GM18951 (cell line): Measurements from ENCODE around the gene SRGAP1.
"Not testable (repeated sequence)": the region's sequence is repeated elsewhere in the genome, so short reads cannot be mapped to it uniquely, and the experiment has no call there.

ENCODE experiments used
- POLR2A ChIP-seq: IDR thresholded peaks from 4 replicates; pipeline ENCODE4 v1.6.1; 2011; ENCODE audit warnings: mild to moderate bottlenecking; ENCODE audit not compliant: insufficient read length, insufficient read depth; ENCODE audit errors: extremely low read depth
- in situ Hi-C: fragments of 300-500 bp; cut with MboI; formaldehyde crosslinking; loops from one replicate; pipeline ENCODE4 v1.12.0; 2022; ENCODE audit warnings: low sequenced_read_pairs, mixed read lengths, inconsistent platforms; ENCODE audit not compliant: unreplicated experiment

Gene SRGAP1

DNA sequence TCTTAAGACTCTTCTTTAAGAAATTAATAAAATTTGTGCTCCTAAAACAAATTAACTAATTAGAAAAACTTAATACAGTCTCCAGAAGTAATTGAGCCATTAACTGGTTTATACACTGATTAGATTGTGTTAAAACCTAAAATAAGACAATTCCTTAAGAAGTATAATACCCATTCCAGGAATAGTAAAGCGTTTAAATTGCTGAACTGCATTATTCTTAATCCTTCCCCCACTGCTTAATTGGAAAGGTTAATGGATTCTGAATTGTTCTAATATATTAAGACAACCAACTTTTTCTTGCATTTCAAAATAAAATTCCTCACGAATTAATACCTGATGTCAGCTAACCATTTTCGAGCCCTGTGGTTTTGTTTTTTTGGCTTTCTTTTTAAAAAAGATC lies 249.2 kb downstream of the SRGAP1 start:
- no peak for TF ChIP-seq POLR2A
- in situ Hi-C loops = no loop called here

DNA sequence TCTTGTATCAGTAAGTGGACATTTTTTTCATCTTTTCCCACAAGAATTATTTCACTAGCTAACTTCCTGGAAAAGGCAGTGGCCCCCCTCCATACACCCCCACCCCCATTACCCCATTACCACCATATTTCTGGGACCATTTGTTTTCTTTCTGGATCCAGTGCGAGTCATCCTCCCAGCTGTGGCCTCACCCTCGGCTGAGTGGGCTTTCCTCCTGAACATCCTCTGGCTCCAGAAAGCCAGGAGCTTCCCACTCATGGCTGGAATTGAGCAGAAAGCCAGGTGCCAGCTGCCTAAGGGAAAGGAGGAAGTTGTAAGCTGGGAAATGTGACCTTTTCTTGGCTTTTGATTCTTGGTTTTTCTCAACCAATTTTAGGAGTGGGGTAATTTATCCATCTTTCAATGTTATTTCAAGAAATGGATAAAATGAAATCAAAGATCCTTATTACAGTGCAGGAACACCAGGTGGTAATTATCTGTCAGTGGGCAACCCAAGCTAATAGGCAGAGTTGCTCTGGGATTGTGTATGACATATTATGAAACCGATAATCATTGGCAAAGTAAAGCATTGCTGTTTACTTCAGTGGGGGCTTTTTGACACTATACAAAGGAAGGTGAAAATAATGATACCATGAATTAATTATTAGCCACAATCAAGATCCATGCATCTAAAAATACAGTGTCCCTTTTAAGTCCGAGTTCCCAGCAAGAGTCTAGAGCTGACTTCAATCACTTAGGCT lies 253.0 kb downstream of the SRGAP1 start:
- in situ Hi-C loops = no loop called here
- TF ChIP-seq POLR2A = no peak

DNA sequence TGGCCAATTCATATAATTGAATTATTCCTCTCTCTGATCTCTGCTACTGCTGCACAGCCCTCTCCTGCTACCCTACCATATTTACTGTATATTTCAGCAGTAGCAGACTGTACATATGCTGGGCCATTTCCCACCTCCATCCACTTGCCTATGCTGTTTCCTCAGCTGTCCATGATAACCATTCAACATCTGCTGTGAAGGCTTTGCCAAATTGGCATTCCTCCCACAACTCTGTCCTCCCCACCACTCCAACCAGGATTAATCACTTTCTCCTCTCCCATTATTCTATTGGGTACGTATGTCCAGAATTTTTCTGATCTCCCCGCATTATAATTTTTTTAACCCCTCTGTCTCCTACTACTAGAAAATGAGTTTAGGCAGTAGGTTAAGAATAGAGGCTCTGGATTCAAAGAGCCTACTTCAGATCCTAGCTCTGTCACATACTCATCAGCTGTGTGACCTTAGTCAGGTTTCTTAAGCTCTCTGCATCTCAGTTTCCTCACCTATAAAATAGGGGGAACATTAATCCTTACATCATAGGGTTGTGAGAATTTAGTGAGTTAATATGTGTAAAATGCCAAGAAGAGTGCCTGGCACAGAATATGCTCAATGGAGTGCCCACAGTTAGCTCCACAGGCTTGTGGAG lies 254.3 kb downstream of the SRGAP1 start:
- TF ChIP-seq POLR2A = no peak
- in situ Hi-C loops = no loop called here

DNA sequence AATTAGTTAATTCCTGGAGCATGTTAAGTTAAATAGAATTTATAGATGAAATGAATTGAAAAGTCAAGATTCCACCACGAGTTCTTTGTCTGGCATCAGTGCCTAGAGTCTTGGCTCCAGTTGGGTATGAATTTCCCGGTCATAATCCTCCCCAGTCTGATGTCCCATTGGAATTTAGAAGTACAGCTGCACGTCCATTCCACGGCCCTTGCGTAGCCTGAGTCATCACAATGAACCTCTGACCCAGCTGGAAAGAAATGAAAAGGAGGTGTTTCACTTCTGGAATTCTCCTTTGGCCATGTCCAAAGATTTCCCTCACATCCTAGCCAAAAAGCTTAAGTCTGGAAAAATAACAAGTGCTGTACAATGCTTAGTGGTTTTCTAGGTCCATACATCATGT lies 254.9 kb downstream of the SRGAP1 start:
- no peak for TF ChIP-seq POLR2A
- in situ Hi-C loops = no loop called here

DNA sequence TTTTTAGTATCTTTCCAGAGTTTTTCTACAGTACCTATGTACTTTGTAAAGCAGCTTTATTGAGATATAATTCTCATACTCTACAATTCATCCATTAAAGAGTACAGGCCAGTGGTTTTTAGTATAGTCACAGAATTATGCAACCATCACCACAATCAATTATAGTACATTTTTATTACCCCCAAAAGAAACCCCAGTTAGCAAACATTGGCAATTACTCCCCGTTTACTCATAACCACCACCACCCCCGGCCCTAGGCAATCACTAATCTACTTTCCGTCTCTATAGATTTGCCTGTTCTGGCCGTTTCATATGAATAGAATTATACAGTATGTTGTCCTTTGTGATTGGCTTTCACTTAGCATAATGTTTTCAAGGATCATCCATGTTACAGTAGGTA lies 257.8 kb downstream of the SRGAP1 start:
- in situ Hi-C loops = no loop called here

DNA sequence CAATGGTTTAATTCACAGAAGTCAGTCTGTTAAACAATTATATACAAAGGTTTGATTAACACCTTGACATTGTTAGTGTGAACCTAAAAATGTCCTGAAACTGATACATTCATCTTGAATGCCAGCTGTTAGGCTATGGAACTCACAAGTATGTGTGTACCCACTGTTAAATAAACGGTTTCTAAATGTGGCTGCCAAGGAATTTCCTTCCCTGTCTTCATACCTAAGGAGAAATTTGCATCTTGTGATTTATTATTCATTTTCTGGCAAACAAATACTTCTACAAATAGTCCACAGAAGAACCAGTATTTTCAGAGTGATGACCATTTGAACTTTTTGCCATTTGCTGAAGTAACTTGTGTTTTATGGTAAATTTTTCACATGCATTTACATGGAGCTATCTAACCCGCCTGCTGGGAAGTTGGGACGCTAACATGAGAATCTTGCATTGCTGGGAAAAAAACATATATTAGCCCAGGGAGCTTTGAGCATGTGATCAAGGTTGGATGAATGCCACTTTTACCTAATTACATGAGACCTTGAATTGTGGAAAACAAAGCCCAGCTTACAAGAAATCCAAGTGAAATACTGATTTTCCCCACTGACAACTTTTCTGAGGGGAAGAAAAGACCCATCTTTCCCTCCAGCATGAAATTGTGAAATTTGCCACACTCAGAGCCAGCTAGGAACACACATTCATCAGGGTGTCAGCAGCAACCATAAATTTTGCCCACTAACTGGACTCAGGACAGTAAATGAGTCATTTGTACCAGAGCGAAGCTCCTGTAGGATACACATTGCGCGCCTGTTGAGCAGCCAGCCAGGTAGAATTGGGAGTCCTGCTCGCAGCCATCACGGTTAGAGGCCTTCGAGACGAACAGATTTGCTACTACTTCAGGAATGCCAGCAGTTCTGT lies 259.6 kb downstream of the SRGAP1 start:
- in situ Hi-C loops = no loop called here
- no peak for TF ChIP-seq POLR2A

More for the DNA sequence above, 257.8 kb downstream of the SRGAP1 start:
- no peak for TF ChIP-seq POLR2A

DNA sequence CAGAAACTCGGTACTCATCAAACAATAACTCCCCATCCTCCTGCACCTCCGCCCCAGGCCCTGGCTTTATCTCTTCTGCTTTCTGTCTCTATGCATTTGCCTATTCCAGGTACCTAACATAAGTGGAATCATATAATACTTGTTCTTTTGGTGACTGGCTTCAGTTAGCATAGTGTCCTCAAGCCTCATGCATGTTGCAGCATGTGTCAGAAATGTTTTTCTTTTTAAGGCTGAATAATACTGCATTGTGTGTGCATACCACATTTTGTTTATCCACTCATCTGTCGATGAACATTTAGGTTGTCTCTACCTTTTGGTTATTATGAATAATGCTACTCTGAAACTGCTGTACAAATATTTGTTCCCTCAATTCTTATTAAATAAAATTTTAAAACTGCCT lies 260.5 kb downstream of the SRGAP1 start:
- in situ Hi-C loops = no loop called here
- TF ChIP-seq POLR2A = no peak

DNA sequence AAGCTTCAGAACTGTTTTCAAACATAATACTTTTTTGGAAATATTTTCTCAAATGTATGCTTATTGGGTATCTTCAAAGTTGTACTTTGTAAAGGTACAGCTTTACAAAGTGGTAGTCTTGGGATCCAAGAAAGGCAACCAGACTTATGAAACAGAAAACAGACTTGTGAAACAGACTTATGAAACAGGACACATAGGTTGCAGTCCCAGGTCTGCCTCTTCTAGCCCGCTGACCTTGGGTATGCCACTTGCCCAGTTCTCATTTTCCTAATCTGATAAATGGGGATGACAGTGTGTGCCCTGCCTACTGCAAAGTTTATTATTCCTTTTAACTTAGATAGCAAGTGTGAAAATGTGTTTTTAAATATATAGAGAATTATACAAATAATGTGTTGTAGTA lies 263.3 kb downstream of the SRGAP1 start:
- TF ChIP-seq POLR2A = no peak
- in situ Hi-C loops = no loop called here

DNA sequence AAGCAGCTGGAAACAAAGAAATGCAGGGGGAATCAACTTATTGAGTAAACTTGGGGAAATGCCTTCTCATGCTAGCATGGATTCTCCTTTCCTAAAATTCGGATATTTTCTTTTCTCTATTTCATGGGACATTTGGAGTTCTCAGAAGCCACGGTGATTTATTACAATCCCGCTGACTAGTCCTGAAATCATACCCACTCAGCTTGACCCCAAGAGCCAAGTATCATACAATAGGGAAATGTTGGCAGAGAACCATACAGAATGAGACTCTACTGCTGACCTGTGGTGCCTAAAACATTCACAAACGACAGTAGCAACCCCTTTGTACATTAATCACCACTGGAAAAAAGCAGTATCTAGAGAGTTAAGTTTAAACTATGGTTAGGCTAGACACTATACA lies 265.2 kb downstream of the SRGAP1 start:
- in situ Hi-C loops = no loop called here
- no peak for TF ChIP-seq POLR2A

DNA sequence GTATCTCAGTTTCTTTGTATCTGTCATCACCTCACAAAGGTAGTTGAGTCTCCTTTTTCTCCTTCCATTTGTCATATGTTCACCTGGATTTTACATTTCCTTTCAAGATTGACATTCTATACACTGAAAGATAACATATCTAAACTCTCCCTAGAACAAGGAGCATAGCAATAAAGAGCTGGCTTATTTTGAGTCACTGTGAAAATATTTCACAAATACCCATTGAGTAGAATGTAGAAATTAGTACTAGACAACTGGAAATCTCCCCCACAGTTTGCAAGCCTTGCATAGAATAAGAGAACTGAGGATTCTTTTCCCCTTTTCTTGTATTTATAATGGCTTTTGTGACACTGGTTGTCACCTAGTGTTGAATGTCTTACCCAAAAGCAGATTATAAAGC lies 266.4 kb downstream of the SRGAP1 start:
- in situ Hi-C loops = no loop called here
- TF ChIP-seq POLR2A = no peak

DNA sequence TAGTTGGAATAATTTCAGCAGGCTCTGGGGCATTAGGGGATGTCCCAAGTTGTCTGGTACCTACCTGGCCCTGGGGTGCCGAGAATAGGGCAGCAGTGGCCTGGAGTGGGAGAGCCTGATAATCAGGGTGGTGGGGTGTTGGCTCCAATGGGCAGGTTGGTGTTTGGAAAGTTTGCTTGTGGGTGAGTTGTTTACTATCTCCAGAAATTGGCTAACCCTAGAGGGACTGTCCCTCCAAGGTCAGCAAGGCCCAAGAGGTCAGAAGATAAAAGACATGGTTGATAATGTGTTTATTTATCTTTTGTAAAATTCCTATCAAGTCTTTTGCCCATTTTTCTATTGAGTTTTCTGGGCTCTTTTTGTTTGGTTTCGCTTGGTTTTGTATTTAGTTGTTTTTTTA lies 272.5 kb downstream of the SRGAP1 start:
- in situ Hi-C loops = no loop called here
- no peak for TF ChIP-seq POLR2A

DNA sequence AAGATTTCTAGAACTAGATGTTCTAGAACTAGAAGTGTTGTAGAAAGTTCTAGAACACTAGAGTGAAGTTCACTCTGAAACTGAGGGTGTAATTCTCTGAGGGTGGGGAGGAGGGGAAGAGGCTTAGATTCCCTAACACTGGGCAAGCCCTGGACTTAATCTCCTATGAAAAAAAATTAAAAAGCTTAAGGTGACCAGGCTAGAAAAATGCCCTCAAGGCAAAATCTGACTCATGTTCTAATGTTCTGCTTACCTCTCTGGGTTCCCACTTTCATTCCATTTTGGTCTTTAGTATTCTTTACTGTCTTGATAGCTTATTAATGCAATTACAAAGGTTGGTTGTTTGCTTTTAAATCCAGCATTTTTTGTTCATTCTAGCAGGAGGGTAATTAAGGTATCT lies 276.1 kb downstream of the SRGAP1 start:
- no peak for TF ChIP-seq POLR2A
- in situ Hi-C loops = no loop called here

DNA sequence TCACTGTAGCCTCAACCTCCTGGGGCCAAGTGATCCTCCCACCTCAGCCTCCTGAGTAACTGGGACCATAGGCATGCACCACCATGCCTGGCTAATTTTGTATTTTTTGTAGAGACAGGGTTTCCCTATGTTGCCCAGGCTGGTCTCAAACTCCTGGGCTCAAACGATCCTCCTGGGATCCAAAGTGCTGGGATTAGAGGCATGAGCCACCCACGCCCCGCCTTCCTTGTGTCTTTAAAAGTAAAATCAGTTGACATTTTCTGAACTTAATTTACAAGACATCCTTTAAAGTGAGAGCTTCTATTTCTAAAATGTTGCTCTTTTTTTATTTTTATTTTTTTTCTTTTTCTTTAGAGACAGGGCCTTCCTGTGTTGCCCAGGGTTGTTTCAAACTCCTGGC lies 276.6 kb downstream of the SRGAP1 start:
- in situ Hi-C loops = not testable (repeated sequence)
